HCT116 (cell line): Measurements from ENCODE around the gene BAIAP2. TPM values are rescaled to one million over a fixed set of nuclear protein-coding genes. Genes with fewer than 3 reads are reported as not detected.

Source experiments
- ATAC-seq: fragments of 200-7000 bp; cut with Tn5 transposase; 2 replicates; pipeline ENCODE4 v1.9.1; 2020; ENCODE audit warnings: mild to moderate bottlenecking, moderate library complexity
- BruUV-seq: library from RNA; stranded (reverse); fragments of 400-500 nt; replicated peaks from 2 replicates; lab custom pipeline; 2021; lab: Mats Ljungman, UMichigan
- CTCF ChIA-PET: fragments of 300-600 bp; sonication (Branson Sonifier 250); formaldehyde crosslinking; loops from one replicate; lab custom pipeline; 2021; ENCODE audit warnings: antibody characterized with exemption; lab: Charles Lee
- POLR2A ChIA-PET: fragments of 300-600, 350-600 bp; sonication (Branson Sonifier 250); formaldehyde crosslinking; loops from one replicate; lab custom pipeline; 2021; ENCODE audit warnings: antibody characterized with exemption; lab: Charles Lee
- RAD21 ChIA-PET, 2 experiments: fragments of 300-600 bp; sonication (Branson Sonifier 250); formaldehyde crosslinking; loops; one replicate each; lab custom pipeline; 2023; ENCODE audit warnings: low total read pairs in 2 of 2; ENCODE audit not compliant: uncharacterized antibody in 2 of 2, unreplicated experiment in 2 of 2, low non-redundant PET in 1 of 2; lab: Charles Lee
- DNase-seq: peaks from one replicate; pipeline ENCODE4 v3.0.0-alpha.2; 2010; ENCODE audit warnings: low read depth, low spot score
- H2AFZ ChIP-seq: fragments of 200-600 bp; shearing (Covaris generic), sonication (generic); 2 replicates; pipeline ENCODE4 v1.6.1; 2017; ENCODE audit warnings: low read depth, mixed run types, mixed read lengths, antibody characterized with exemption, low read length; ENCODE audit not compliant: poor library complexity, severe bottlenecking
- H3K27ac ChIP-seq: 2 replicates; pipeline ENCODE4 v1.5.1; 2012; ENCODE audit warnings: low read depth, low read length
- H3K27me3 ChIP-seq: fragments of 200-600 bp; sonication (generic); 2 replicates; pipeline ENCODE4 v1.6.1; 2016; ENCODE audit warnings: mixed run types, low read length, mixed read lengths; ENCODE audit not compliant: insufficient read depth
- H3K36me3 ChIP-seq, 2 experiments: fragments of 200-500 bp in 1 of 2; fragments of 200-600 bp in 1 of 2; sonication (Bioruptor generic) in 1 of 2; sonication (generic) in 1 of 2; 2 replicates each; pipeline versions ENCODE4 v1.5.1 to v1.6.1; 2014 to 2016; ENCODE audit warnings: low read length in 2 of 2, inconsistent platforms in 1 of 2, mixed read lengths in 1 of 2, mixed run types in 1 of 2; ENCODE audit not compliant: insufficient read depth in 2 of 2, control insufficient read depth in 1 of 2
- H3K4me1 ChIP-seq, 2 experiments: fragments of 200-600 bp in 1 of 2; sonication (generic) in 1 of 2; 2 replicates each; pipeline versions ENCODE4 v1.5.1 to v1.6.1; 2012 to 2017; ENCODE audit warnings: low read length in 2 of 2, inconsistent platforms in 1 of 2, mild to moderate bottlenecking in 1 of 2, mixed read lengths in 1 of 2, mixed run types in 1 of 2, moderate library complexity in 1 of 2; ENCODE audit not compliant: insufficient read depth in 2 of 2, control insufficient read depth in 1 of 2
- H3K4me2 ChIP-seq: fragments of 200-600 bp; sonication (generic); 2 replicates; pipeline ENCODE4 v1.6.1; 2017; ENCODE audit warnings: mixed run types, low read length, mixed read lengths
- H3K4me3 ChIP-seq, 2 experiments: fragments of 200-600 bp in 1 of 2; sonication (generic) in 1 of 2; replicated peaks in 1 of 2; 2 replicates each; pipeline ENCODE4 v1.5.1; 2011 to 2016; ENCODE audit warnings: low read length in 2 of 2, control low read depth in 1 of 2, low read depth in 1 of 2, mild to moderate bottlenecking in 1 of 2, mixed read lengths in 1 of 2, mixed run types in 1 of 2
- H3K79me2 ChIP-seq: fragments of 200-600 bp; sonication (generic); 2 replicates; pipeline ENCODE4 v1.6.1; 2017; ENCODE audit warnings: mild to moderate bottlenecking, mixed run types, low read length, moderate library complexity, mixed read lengths; ENCODE audit not compliant: insufficient read depth
- H3K9ac ChIP-seq: fragments of 200-600 bp; sonication (generic); 2 replicates; pipeline ENCODE4 v1.6.1; 2016; ENCODE audit warnings: low read length, mixed read lengths
- H3K9me2 ChIP-seq: fragments of 200-600 bp; sonication (generic), shearing (Covaris generic); 2 replicates; pipeline ENCODE4 v1.6.1; 2017; ENCODE audit warnings: mixed run types, mild to moderate bottlenecking, moderate library complexity; ENCODE audit not compliant: insufficient read depth
- H3K9me3 ChIP-seq, 2 experiments: fragments of 200-500 bp in 1 of 2; fragments of 200-600 bp in 1 of 2; sonication (Bioruptor generic) in 1 of 2; sonication (generic) in 1 of 2; 2 replicates each; pipeline ENCODE4 v1.6.1; 2014 to 2017; ENCODE audit warnings: low read length in 2 of 2, mixed read lengths in 2 of 2, inconsistent platforms in 1 of 2, low read depth in 1 of 2, mild to moderate bottlenecking in 1 of 2, mixed run types in 1 of 2, moderate library complexity in 1 of 2; ENCODE audit not compliant: control insufficient read depth in 1 of 2, insufficient read depth in 1 of 2
- H4K20me1 ChIP-seq: fragments of 200-600 bp; sonication (generic), shearing (Covaris generic); 2 replicates; pipeline ENCODE4 v1.6.1; 2017; ENCODE audit warnings: mixed run types, mild to moderate bottlenecking, moderate library complexity; ENCODE audit not compliant: insufficient read depth
- CEBPB ChIP-seq: IDR thresholded peaks from 2 replicates; pipeline ENCODE4 v1.6.1; 2012; ENCODE audit warnings: low read depth
- ELF1 ChIP-seq: IDR thresholded peaks from 2 replicates; pipeline ENCODE4 v1.6.1; 2012; ENCODE audit warnings: low read depth, borderline replicate concordance
- EZH2 ChIP-seq: fragments of 200-600 bp; sonication (generic); IDR thresholded peaks from 2 replicates; pipeline ENCODE4 v1.6.1; 2017; ENCODE audit warnings: antibody characterized with exemption, mixed run types
- EZH2phosphoT487 ChIP-seq: fragments of 200-600 bp; IDR thresholded peaks from 2 replicates; pipeline ENCODE4 v1.6.1; 2018; ENCODE audit warnings: antibody characterized with exemption, borderline replicate concordance
- FOSL1 ChIP-seq: IDR thresholded peaks from 2 replicates; pipeline ENCODE4 v1.6.1; 2012; ENCODE audit warnings: low read depth
- POLR2AphosphoS5 ChIP-seq: IDR thresholded peaks from 2 replicates; pipeline ENCODE4 v1.6.1; 2011; ENCODE audit warnings: mild to moderate bottlenecking, low read depth, low read length, moderate library complexity
- SIN3A ChIP-seq: IDR thresholded peaks from 2 replicates; pipeline ENCODE4 v1.6.1; 2012; ENCODE audit warnings: low read depth
- SP1 ChIP-seq: IDR thresholded peaks from 2 replicates; pipeline ENCODE4 v1.6.1; 2012; ENCODE audit warnings: low read depth
- SRF ChIP-seq: IDR thresholded peaks from 2 replicates; pipeline ENCODE4 v1.6.1; 2012; ENCODE audit warnings: low read depth
- TCF7L2 ChIP-seq: IDR thresholded peaks from 2 replicates; pipeline ENCODE4 v1.7.0; 2011; ENCODE audit warnings: borderline replicate concordance, inconsistent platforms; ENCODE audit not compliant: insufficient read depth, insufficient read length; ENCODE audit errors: extremely low read depth
- ZFX ChIP-seq: fragments of 450-650 bp; IDR thresholded peaks from 2 replicates; pipeline ENCODE4 v1.6.1; 2017
- ZNF274 ChIP-seq: fragments of 200-500 bp; sonication (Bioruptor generic); IDR thresholded peaks from 2 replicates; pipeline ENCODE4 v1.6.1; 2014; ENCODE audit warnings: mild to moderate bottlenecking, low read depth, low read length, inconsistent platforms
- intact Hi-C: fragments of 100-400 bp; cut with micrococcal nuclease; formaldehyde crosslinking; loops from 2 replicates; pipeline ENCODE4 v1.10.0; 2022
- total RNA-seq: library from RNA; stranded (reverse); gene quantifications from one replicate; pipeline ENCODE4 v1.2.1, GENCODE V29; 2021; ENCODE audit not compliant: unreplicated experiment
- TF ChIP-seq, protein P1 (sequence below), 3 experiments: fragments of 200-600 bp in 1 of 3; sonication (generic) in 1 of 3; IDR thresholded peaks in 2 of 3; conservative IDR thresholded peaks in 1 of 3; 2 replicates each; pipeline ENCODE4 v1.5.1; 2012 to 2017; ENCODE audit warnings: low read depth in 2 of 3, low read length in 2 of 3, antibody characterized with exemption in 1 of 3, borderline replicate concordance in 1 of 3, control low read depth in 1 of 3, mild to moderate bottlenecking in 1 of 3, mixed read lengths in 1 of 3, mixed run types in 1 of 3, moderate library complexity in 1 of 3; ENCODE audit not compliant: insufficient read depth in 1 of 3
- TF ChIP-seq, protein P2 (sequence below): IDR thresholded peaks from 2 replicates; pipeline ENCODE4 v1.6.1; 2012

Gene BAIAP2
- total RNA-seq, 1 experiment from 2014 or later, result 105 TPM

DNA sequence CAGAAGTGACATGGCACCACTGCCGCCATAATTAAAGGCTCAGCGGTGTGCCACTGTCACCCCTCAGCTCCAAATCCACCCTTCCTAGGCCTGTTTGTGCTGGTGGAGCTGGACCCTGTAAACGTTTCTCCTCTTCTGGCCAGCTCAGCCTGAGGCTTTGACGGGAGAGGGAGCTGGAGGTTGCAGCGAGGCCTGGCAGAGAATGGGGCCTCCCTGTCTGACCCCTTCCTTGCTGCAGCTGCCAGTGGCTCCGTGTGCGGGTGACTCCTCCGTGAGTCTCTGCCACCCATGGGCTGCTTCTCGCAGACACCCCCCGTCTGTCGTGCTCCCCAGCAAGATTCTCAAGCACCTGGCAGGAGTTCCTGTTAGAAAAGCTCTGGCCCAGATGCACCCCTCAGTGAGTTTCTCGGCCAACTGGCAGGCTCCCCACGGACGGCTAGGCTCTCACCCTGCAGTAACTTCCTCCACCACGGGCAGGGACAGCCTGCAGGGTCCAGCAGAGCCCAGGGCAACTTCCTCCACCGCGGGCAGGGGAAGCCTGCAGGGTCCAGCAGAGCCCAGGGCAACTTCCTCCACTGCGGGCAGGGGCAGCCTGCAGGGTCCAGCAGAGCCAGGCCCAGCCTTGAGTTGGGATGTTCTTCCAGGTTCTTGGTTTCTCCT is 48.0 kb upstream of the BAIAP2 start:
- ChIA-PET RAD21 (no interaction called here), CTCF (no interaction called here)
- no peaks in the 10 kb centered on the region for H3K9me2 ChIP-seq
- no peak overlapping the region for H3K4me2 ChIP-seq
- no peaks in the 10 kb centered on the region for H3K36me3 ChIP-seq
- H3K27ac ChIP-seq, result no peak overlapping the region
- H2AFZ ChIP-seq, result no peak overlapping the region
- no peak for DNase-seq
- H3K9ac ChIP-seq, result no peak overlapping the region
- intact Hi-C loops, result loop anchor here (10.0 kb wide), 2 partner anchors 238 to 412 kb away; partner anchors contain the start of gene CEP131
- no peaks in the 10 kb centered on the region for H3K9me3 ChIP-seq
- H3K27me3 ChIP-seq, result no peaks in the 10 kb centered on the region
- H3K4me3 ChIP-seq, result no peak overlapping the region
- peaks cover 40 to 55% of the 10 kb centered on the region in 2 experiments for H3K4me1 ChIP-seq
- TF ChIP-seq EZH2 (no peak), TCF7L2 (no peak), ZNF274 (no peak), SP1 (no peak), ZFX (no peak; the same call in 1 of the 2 replicates), SRF (no peak), SIN3A (no peak), EZH2phosphoT487 (no peak), CEBPB (no peak), FOSL1 (no peak), ELF1 (no peak), POLR2AphosphoS5 (no peak)
- TF ChIP-seq, protein P1, sequence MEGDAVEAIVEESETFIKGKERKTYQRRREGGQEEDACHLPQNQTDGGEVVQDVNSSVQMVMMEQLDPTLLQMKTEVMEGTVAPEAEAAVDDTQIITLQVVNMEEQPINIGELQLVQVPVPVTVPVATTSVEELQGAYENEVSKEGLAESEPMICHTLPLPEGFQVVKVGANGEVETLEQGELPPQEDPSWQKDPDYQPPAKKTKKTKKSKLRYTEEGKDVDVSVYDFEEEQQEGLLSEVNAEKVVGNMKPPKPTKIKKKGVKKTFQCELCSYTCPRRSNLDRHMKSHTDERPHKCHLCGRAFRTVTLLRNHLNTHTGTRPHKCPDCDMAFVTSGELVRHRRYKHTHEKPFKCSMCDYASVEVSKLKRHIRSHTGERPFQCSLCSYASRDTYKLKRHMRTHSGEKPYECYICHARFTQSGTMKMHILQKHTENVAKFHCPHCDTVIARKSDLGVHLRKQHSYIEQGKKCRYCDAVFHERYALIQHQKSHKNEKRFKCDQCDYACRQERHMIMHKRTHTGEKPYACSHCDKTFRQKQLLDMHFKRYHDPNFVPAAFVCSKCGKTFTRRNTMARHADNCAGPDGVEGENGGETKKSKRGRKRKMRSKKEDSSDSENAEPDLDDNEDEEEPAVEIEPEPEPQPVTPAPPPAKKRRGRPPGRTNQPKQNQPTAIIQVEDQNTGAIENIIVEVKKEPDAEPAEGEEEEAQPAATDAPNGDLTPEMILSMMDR (IDR thresholded peaks at IDR 0.05 in 2 of 3, conservative IDR thresholded peaks at IDR 0.05 in 1 of 3; ENCODE audit: borderline replicate concordance in 1 of 3, insufficient read depth in 1 of 3, low read depth in 2 of 3, low read length in 2 of 3), result no peak
- TF ChIP-seq, protein P2, sequence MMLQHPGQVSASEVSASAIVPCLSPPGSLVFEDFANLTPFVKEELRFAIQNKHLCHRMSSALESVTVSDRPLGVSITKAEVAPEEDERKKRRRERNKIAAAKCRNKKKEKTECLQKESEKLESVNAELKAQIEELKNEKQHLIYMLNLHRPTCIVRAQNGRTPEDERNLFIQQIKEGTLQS, result no peak
- TF ChIP-seq, all 23 proteins: peak for 0
- ATAC-seq, result no peak
- H3K79me2 ChIP-seq, result no peaks in the 10 kb centered on the region
- H4K20me1 ChIP-seq, result no peaks in the 10 kb centered on the region
- no TSS peak for BruUV-seq
- POLR2A ChIA-PET, result no interaction called here
